Epithelial cell of proximal tubule (primary cell): Measurements from ENCODE around the gene ABCC2. TPM values are rescaled to one million over a fixed set of nuclear protein-coding genes. Genes with fewer than 3 reads are reported as not detected.

Experiments
- DNase-seq: peaks from one replicate; pipeline ENCODE4 v3.0.0-alpha.2; 2011; ENCODE audit warnings: low read depth
- H3K4me3 ChIP-seq: 2 replicates; pipeline ENCODE4 v1.5.1; 2011; ENCODE audit warnings: low read depth, mild to moderate bottlenecking, low read length
- total RNA-seq: library from RNA; depleted of rRNA; stranded (reverse); fragments of >200 nt; gene quantifications from 2 replicates; pipeline ENCODE4 v1.2.3, GENCODE V29; 2015
- TF ChIP-seq, protein P1 (sequence below): conservative IDR thresholded peaks from 2 replicates; pipeline ENCODE4 v1.5.1; 2012; ENCODE audit warnings: low read depth, mild to moderate bottlenecking, low read length

ABCC2 gene
- total RNA-seq, 1 donor from 2014 or later = 0.17 TPM

DNA sequence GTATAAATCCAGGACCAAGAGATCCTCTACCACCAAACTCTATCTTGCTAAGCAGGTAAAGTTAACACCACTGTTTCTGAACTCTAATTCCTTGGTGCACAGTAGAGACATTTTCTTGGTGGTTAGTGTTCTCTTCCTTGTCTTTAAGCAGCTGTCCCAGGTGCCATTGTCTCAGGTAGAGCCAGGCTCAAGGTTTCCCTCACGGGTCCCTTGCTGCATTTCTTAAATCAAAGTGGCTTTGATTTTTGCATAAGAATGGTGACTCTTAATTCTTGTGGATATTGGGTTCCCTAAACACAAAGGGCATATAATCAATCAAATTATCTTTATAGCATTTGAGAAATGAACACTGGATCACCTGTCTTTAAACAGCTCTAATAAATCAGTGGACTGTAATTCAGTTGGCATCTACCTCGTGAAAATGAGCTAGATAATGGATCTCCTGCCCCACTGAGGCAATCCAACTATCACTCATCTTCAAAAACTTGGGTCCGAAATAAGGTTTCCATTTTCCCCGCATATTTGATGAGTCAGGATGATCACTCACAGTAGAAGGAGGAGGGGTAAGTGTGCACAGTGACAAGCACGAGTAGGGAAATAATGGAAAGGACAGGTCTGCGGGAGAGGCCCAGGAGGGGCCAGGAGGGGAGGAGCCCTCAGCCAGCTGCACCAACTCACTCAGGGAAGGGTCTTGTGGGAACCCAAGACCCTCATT lies 2.4 kb downstream of the ABCC2 start:
- H3K4me3 ChIP-seq = peak overlapping the region; percentile 42
- DNase-seq = no peak
- TF ChIP-seq, protein P1, sequence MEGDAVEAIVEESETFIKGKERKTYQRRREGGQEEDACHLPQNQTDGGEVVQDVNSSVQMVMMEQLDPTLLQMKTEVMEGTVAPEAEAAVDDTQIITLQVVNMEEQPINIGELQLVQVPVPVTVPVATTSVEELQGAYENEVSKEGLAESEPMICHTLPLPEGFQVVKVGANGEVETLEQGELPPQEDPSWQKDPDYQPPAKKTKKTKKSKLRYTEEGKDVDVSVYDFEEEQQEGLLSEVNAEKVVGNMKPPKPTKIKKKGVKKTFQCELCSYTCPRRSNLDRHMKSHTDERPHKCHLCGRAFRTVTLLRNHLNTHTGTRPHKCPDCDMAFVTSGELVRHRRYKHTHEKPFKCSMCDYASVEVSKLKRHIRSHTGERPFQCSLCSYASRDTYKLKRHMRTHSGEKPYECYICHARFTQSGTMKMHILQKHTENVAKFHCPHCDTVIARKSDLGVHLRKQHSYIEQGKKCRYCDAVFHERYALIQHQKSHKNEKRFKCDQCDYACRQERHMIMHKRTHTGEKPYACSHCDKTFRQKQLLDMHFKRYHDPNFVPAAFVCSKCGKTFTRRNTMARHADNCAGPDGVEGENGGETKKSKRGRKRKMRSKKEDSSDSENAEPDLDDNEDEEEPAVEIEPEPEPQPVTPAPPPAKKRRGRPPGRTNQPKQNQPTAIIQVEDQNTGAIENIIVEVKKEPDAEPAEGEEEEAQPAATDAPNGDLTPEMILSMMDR = no peak

DNA sequence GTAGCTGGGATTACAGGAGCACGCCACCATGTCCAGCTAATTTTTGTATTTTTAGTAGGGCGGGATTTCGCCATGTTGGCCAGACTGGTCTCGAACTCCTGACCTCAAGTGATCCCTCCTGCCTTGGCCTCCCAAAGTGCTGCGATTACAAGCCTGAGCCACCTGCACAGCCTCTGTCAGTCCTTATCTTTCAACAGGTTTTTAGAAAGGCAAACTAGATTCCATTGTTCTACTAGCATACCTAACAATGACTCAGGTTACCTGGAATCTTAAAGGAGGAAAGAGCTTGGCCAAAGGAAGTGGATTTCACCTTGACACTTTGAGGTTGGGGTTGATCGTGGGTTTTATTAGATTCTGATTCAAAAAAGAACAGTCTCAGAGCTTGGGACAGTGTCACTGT lies 3.2 kb downstream of the ABCC2 start:
- DNase-seq = no peak
- no peak overlapping the region for H3K4me3 ChIP-seq
- TF ChIP-seq, protein P1 = no peak

DNA sequence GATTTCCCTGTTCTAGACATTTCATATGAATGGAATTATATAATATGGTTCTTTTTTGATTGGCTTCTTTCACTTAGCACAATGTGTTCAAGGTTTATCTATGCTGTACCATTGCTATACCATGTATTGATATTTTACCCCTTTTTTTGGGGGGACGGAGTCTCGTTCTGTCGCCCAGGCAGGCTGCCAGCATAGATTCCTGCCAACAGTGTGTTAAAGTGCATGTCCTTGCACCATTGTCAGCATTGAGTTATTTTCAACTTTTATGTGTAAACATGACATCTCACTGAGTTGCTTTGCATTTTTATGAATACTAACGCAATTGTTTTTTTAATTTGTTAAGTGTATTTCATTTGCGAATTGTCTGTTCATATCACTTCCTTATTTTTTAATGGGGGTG lies 4.9 kb downstream of the ABCC2 start:
- DNase-seq = no peak
- H3K4me3 ChIP-seq = no peak overlapping the region
- TF ChIP-seq, protein P1 = no peak

DNA sequence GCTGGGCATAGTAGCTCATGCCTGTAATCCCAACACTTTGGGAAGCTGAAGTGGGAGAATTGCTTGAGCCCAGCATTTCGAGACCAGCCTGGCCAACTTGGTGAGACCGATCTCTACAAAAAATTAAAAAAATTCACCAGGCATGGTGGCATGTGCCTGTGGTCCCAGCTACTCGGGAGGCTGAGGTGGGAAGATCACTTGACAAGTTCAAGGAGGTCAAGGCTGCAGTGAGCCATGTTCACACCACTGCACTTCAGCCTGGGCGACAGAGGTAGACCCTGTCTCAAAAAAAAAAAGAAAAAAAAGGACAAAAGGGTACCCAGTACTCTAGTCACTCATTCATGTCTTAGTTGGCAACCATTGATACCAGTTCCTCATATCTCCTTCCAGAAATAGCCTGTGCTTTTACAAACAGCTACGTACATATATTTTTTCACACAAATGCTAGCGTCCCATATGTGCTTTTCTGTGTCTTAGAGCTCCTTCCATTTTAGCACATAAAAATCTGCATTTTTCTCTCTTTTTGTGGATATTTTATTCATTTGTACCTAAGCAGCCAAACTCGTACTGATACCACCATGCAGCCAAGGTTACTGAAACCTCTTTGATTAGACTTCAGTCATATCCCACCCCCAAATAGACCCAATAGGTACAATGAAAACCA lies 5.5 kb downstream of the ABCC2 start:
- TF ChIP-seq, protein P1 = no peak
- no peak for DNase-seq
- no peak overlapping the region for H3K4me3 ChIP-seq

DNA sequence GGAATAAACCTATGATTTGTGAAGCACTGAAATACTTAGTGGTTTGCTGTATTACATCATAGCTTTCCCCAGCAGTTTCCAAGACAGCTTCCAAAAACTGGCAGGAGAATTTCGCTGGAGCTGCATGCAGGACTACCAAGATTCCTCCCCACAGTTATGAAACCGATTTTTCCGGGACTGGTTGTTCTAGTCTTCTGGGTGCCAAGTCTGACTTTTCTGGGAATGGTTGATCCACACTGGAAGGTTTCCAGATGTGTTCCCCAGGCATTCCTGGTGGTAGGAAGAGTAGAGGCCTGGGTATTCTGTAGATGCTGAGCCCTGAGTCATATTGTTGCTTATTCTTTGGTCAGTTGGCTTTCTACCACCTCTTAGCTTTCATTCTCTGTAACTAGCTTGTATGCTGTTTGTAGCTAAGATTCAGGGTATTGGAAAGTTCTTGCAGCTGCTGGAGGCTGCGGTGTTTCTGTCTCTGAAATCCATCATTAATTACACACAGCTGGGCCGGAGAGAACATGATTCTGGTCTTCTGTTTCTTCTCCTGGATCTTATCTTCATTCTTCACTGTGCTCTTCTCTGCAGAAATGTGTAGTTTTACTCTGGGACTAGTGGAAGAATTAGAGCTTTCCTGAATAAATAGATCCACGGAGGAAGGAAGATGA lies 6.3 kb downstream of the ABCC2 start:
- TF ChIP-seq, protein P1 = no peak
- no peak overlapping the region for H3K4me3 ChIP-seq

DNA sequence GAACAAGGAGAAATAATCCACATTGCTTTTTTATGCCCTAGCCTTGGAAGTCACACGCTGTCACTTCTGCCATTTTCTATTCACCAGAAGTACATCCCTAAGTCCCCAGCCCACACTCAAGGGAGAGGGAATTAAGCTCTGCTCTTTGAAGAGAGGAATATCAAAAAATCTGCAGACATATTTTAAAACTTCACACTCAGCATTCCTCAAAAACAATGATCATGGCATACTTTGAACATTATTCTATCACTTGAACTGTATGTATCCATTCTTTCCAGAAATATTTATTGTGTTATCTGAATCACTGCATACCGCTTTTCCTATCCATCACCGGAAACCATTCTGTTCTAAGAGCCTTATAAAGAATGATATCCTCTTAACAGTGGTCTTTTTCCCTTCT lies 9.4 kb downstream of the ABCC2 start:
- TF ChIP-seq, protein P1 = no peak
- H3K4me3 ChIP-seq = no peak overlapping the region
- no peak for DNase-seq

More for the DNA sequence above, 6.3 kb downstream of the ABCC2 start:
- peak; percentile 60 for DNase-seq
